Stimulated activated CD4-positive, alpha-beta T cell treated with anti-CD3 and anti-CD28 coated beads, Interleukin-4, amount 100 ng/mL, for 24 hours (primary cell): Measurements from ENCODE around the gene HNRNPLL.
"Not testable (repeated sequence)": the region's sequence is repeated elsewhere in the genome, so short reads cannot be mapped to it uniquely, and the experiment has no call there.

Source experiments
- DNase-seq: peaks from one replicate; pipeline ENCODE4 v3.0.0-alpha.2; 2020

Gene HNRNPLL

GRCh38 chr2:38619458-38620164, 16.9 kb upstream of the HNRNPLL start:
- no peak for DNase-seq

- no peak for DNase-seq
These were observed 14.6 kb upstream of the HNRNPLL start for GRCh38 chr2:38617301-38617700.

GRCh38 chr2:38615237-38615636, 12.5 kb upstream of the HNRNPLL start:
- no peak for DNase-seq

- DNase-seq = no peak
These were observed 11.1 kb upstream of the HNRNPLL start for GRCh38 chr2:38613849-38614213.

- no peak for DNase-seq
These were observed 10.6 kb upstream of the HNRNPLL start for GRCh38 chr2:38613126-38613848.

- peak; percentile 50 for DNase-seq
These were observed 8.4 kb upstream of the HNRNPLL start for GRCh38 chr2:38610851-38611801.

- not testable (repeated sequence) for DNase-seq
These were observed 6.5 kb upstream of the HNRNPLL start for GRCh38 chr2:38609246-38609645.

GRCh38 chr2:38608755-38609154, 6.0 kb upstream of the HNRNPLL start:
- DNase-seq = no peak

- no peak for DNase-seq
These were observed 2.6 kb upstream of the HNRNPLL start for GRCh38 chr2:38605298-38605830.

GRCh38 chr2:38603402-38604290, 918 bp upstream of the HNRNPLL start:
- DNase-seq = peak; percentile 86

- DNase-seq = peak; percentile 42
These were observed 494 bp downstream of the HNRNPLL start for GRCh38 chr2:38602136-38602731.

- peak; percentile 30 for DNase-seq
These were observed 1.1 kb downstream of the HNRNPLL start for GRCh38 chr2:38601463-38602135.

- no peak for DNase-seq
These were observed 1.7 kb downstream of the HNRNPLL start for GRCh38 chr2:38600921-38601455.

GRCh38 chr2:38600242-38600891, 2.4 kb downstream of the HNRNPLL start:
- peak; percentile 27 for DNase-seq

GRCh38 chr2:38599706-38600105, 3.0 kb downstream of the HNRNPLL start:
- no peak for DNase-seq

- DNase-seq = no peak
These were observed 3.8 kb downstream of the HNRNPLL start for GRCh38 chr2:38598991-38599295.

GRCh38 chr2:38598200-38598990, 4.3 kb downstream of the HNRNPLL start:
- DNase-seq = no peak

GRCh38 chr2:38597115-38597514, 5.6 kb downstream of the HNRNPLL start:
- no peak for DNase-seq

- no peak for DNase-seq
These were observed 6.5 kb downstream of the HNRNPLL start for GRCh38 chr2:38596229-38596628.

- no peak for DNase-seq
These were observed 9.8 kb downstream of the HNRNPLL start for GRCh38 chr2:38592951-38593350.
